ENCODE results near the gene SCYGR5. TPM values are rescaled to one million over a fixed set of nuclear protein-coding genes. Genes with fewer than 3 reads are reported as not detected.
"Not testable (repeated sequence)": the region's sequence is repeated elsewhere in the genome, so short reads cannot be mapped to it uniquely, and the experiment has no call there.

Gene SCYGR5, protein sequence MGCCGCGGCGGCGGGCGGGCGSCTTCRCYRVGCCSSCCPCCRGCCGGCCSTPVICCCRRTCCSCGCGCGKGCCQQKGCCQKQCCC
- polyA plus RNA-seq (2013, experiment 1 of 2; ENCODE audit: insufficient read length), result not detected
- not detected for polyA plus RNA-seq (2013, experiment 2 of 2; ENCODE audit: insufficient read length)

DNA sequence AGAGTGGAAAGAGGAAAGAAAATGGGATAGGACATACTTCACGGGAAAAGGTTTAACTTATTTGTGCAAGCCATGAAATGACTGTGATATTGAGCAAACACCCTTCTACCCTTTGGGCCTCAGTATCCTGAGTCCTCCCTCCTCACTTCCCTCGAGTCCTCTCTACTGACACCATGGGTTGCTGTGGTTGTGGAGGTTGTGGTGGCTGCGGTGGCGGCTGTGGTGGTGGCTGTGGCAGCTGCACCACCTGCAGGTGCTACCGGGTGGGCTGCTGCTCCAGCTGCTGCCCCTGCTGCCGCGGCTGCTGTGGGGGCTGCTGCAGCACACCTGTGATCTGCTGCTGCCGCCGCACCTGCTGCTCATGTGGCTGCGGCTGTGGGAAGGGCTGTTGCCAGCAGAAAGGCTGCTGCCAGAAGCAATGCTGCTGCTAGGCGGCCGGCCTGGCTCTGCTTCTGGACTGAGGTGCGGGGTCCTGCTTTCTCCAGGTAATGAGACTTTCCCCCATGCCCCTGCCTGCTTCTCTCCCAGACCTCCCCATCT lies at the start of gene SCYGR5:
SCYGR5 (plus strand) TSS at position 174 of the 540 bp plus-strand sequence; CDS start at position 174, 0 bp downstream.
- DNase-seq, result not testable (repeated sequence)

DNA sequence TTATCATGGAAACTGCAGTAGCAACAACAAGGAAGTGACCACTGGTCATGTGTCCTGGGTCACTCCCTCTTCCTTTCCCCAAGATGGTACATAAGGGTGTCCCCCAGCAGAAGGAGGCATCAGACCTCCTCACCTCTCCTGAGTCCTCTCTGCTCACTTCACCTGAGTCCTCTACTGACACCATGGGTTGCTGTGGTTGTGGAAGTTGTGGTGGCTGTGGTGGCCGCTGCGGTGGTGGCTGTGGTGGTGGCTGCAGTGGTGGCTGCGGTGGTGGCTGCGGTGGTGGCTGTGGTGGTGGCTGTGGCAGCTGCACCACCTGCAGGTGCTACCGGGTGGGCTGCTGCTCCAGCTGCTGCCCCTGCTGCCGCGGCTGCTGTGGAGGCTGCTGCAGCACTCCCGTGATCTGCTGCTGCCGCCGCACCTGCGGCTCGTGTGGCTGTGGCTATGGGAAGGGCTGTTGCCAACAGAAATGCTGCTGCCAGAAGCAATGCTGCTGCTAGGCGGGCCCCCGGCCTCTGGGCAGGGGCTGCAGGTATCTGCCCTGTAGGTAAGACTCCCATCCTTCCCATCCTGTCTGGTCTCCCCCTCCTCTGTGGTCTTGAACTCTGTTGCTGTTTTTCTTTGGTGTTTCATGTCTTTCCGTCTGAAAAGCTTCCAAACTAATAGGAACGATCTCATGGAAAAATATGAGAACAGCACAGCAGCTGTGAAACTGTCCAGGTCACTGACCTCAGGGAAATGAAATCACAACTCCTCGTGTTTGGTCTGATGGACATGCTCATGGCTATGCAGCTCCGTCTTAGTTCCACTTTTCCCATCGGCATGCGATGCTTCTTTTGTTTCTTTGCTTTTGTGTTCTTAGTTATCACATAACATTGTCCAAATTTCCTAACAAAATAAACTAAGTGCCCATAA lies 49.0 kb upstream of the SCYGR5 start, which contains the start of gene SCYGR4:
SCYGR4 (plus strand) TSS at position 183 of the 915 bp plus-strand sequence; CDS start at position 183, 0 bp downstream.
- no peak for DNase-seq

DNA sequence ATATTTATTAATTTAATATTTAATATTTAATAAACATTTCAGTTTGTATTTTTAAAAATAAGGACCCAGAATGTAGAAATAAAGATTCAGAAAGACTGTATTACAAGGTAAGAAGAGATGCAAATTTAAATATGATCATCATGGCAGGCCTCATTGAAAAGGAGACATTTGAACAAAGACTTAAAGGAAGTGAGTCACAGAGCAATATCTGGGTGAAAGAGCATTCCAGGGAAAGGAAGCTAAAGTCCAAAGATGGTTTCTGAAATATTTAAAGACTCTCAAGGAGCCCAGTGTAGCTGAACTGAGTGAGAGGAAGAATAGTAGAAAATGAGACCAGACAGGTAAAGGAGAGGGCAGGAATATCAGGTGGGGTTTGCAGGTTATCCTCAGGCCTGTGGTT lies 43.4 kb upstream of the SCYGR5 start:
- peak; percentile 62 for DNase-seq

DNA sequence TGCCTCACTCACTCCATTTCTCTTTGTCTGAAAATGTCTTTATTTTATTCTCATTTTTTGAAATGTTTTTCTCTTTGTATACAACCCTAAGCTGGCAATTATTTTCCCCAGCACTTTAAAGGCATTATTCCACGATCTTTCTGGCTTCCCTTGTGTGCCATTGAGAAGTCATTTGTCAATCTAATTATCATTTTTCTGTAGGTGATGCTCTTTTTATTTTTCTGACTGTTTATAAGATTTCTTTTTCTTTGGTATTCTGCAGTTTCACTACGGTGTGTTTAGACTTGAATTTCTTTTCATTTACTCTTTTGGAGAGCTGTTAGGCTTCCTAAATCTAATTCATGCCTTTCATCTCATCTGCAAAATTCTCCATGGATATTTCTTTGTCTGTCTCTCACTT lies 41.2 kb upstream of the SCYGR5 start:
- no peak for DNase-seq

DNA sequence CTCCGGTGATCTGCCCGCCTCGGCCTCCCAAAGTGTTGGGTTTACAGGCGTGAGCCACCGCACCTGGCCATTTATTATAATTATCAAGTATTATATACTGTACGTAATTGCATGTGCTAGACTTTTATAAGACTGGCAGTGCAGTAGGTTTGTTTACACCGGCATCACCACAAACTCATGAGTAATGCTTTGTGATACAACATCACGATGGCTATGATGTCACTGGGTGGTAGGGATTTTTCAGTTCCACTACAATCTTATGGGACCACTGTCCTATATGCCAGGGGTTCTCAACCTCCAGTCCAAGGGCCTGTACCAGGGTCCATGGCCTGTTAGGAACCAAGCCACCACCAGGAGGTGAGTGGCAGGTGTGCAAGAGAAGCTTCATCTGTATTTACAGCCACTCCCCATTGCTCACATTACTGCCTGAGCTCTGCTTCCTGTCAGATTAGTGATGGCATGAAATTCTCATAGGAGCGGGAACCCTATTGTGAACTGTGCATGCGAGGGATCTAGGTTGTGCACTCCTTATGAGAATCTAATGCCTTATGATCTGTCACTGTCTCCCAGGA lies 39.9 kb upstream of the SCYGR5 start:
- DNase-seq, result no peak

DNA sequence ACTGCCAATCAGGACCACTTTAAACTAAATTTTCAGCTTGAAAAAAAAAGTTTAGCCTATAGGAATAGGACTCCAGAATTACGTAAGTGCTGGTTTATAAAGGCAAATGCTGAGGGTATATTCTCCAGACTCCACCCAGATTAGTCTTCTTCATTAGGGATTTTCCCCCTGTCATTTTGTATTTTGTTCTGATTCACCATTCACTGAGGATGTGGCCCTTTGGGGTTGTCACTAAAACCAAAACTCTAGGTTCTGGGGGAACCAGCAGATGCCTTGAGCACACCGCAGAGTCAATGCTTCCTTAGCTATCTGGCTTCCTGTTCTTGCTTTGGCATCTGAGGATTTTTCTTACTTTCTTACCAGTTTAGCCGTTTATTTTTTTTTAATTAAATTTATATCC lies 38.8 kb upstream of the SCYGR5 start:
- DNase-seq, result no peak

DNA sequence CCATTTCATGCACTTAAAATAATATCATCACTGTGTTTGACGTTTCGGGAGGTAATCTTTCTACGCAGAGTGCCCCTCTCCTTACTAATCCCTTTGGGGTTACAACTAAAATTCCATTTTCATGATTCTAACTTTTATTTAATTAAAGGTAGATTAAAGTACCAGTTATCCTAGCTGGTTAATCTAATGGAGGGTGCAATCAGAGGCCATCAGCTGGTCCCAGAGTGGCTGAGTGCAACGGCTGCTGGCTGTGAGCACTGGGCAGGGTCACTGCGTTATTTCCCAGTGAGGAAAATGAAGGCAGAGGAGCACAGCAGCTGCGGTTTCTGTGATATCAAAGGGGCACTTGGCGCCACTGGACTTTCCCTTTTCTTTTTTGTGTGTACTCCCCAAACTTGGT lies 37.2 kb upstream of the SCYGR5 start:
- DNase-seq, result no peak

DNA sequence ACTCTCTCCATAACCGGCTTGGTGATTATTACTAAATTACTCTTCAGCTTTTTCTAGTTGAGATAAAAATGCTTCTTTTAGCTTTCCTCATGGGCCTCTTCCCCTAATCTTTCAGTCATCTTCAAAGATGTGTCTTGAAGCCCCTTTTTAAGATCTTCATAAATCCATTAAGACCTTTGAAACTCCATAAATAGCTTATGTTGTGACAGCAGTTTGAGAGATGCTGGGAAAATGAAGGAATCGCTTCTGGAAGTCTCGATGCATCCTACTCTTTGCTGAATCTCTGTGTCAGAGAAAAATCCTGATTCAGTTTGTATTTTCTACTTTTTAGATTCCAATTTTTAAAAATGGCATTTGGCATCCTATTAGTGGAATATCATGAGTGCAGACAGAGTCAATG lies 36.3 kb upstream of the SCYGR5 start:
- no peak for DNase-seq

DNA sequence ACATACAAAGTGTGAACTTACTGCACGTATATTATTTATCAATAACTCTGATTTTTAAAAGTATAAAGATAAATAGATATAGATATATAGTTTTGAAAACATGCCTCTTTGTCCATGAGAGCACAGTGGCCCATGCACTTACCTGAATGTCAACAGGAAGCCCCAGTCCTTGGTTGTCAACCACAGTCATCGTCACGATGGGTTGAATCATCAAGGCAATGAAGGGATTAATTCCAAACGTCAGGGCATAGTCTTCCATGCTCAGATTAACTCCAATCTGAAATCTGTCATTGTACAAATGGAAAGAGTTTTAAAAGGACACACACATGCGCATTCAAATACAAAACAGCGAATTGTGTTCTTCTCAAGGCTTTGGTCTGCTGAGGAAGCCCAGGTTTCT lies 33.8 kb upstream of the SCYGR5 start:
- no peak for DNase-seq

DNA sequence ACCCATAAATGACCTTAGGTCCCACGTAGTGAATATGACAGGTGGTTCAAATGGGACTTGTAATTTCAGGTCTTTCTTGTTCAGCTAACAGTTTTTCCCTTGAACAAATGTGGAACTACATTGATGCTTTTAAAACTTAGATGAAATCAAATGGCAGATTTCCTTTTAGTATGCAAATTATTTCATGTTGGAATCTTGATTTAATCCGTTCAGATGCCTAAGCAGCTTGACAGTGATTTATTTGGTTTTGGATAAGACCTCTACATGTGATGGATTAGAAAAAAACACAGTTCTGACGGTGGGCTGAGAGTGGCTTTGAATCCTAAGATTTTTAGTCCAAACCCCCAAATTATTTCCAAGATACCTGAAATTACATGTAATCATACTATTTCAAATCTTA lies 32.4 kb upstream of the SCYGR5 start:
- DNase-seq, result no peak

DNA sequence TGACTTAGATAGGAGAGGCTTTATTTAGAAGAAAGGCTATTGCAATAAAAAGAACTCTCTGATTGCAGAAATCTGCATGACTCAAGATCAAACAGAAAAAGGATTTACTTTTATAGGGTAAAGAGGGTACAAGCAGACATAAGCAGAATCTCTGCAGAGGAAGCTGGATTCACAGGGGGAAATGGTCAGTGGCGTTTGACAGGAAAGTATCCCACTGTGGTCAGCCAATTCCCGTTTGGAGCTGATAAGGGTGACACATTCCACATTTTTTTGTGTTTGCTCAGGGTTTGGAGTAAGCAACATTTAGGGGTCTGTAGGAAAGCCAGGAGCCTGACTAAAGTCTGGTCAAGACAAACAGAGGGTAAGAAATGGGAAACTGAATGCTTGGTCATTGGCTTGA lies 23.9 kb upstream of the SCYGR5 start:
- no peak for DNase-seq

DNA sequence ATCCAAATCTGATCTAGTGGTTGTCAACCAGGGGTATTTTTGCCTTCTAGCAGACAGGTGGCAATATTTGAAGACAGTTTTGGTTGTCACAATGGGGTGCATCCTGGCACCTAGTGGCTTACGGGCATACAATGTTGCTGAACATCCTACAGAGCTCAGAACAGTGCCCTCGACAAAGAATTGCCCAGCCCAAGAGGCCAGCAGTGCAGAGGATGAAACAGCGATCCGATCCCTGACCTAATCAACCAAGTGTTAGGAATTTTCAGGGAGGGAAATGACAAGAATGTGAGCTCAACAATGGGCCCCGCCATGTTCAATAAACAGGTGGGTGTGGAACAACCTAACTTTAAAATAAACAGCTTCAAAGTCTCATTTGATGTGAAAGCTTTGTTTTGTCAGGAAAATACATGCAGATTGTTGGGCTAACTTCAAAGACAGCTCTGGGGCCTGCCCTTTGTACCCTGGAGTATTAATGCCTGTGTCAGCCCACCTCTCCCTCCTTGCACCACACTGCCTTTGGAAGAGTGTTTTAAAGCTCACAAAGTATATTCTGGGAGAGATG lies 22.5 kb upstream of the SCYGR5 start:
- DNase-seq, result no peak

DNA sequence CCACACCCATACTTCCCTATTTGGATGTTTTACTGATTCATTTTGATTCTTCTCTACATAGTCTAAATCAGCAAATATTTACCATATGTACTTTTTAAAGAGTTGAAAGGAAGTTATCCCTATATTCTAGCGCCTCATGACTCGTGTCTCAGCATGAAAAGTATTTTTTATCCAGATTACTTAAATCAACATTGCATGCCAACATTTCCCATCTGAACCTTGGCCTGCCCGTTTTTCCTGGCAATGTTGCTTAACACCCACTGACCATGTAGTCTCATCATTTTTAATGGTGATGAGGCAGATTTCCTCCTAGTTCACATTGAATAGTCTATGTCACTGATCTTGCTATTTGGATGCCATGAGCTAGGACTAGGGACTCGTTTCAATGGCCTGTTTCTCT lies 13.2 kb upstream of the SCYGR5 start:
- DNase-seq, result peak; percentile 14

DNA sequence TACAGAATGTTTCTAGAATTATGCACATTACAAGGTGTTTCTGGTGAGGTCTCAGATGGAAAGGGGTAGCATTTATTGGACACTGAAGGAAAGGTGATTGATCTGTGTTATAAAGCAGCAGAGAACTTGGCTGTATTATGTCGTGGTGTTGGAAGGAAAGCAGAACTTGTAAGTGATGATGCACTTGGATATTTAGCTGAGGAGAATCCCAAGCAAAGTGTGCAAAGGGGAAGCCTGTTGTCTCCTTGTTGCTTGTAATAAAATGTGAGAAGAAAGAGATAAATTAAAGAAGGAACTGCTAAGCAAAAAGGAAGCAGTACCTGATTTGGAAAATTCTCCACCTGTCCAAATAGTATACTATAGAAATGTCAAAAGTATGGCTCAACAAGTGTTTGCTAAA lies 12.2 kb upstream of the SCYGR5 start:
- no peak for DNase-seq

DNA sequence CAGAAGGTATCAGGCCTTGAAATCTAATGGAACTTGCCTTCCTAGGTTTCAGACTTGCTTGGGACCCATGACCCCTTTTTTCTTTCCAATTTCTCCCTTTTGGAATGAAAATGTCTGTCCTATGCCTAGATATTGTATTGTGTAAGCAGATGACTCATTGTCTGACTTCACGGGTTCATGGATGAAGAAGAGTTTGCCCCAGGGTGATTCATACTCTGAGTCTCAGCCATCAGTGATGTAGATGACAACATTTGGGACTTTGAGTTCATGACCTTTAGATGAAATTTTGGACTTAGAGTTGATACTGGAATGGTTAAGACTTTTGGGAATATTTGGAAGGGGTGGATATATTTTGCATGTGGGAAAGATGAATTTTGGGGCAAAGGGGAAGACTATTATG lies 11.2 kb upstream of the SCYGR5 start:
- DNase-seq, result peak; percentile 80

DNA sequence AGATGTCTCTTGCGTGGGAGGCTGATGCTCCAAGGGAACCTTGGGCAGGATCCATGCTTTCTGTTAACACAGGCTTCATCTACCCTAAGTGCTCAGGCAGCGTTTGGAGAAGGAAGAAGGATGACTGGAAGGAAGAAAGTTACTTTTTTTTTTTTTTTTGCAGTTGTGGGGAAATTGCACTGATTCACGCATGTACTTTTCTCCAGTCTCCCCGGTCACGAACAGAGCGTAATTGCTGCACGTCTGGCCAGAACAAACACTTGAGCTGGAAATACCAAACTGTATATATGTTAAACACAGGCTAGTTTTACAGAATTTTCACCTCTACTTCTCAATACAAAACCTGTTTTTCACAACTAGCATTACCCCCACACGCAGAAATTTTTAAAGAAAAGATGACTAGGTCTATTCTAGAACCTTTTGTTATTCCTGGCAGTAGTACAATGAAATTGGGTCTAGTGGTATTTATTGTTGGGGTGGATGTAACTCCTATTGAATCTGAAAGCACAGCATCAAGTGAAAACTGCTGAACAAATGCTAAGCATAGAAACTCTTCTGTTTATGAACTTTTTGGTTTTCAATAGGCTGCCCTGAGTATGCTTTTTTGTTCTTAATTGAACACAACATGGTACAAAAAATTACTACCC lies 9.3 kb upstream of the SCYGR5 start:
- DNase-seq, result no peak

DNA sequence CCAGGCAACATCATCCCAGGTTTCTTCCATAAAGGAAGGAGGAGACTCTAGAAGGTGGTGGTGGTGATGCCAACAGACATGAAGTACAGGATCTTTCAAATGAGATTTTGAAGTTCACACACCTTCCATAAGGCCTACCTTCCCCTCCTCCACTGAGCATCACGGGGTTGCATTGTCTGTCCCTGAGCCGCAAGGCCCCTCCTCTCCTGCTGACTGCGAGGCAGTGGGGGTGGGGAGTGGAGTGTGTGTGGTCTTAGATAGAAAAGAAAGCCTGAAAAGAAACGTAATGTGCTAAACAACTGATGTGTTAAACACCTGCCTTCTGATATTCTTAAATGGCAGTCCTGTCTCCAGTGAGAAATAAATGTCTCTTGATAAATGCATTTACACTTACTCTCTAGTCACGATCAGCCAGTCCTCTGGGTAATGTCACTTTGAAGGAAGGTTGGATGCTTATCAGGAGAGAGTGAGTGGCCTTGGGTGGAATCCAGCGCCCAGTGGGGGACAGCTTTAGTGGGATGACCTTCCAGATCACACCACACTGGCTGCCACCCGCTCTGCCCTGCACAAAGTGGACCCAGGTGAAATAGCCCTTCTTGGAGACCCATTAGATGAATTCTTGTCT lies 5.5 kb upstream of the SCYGR5 start:
- no peak for DNase-seq

DNA sequence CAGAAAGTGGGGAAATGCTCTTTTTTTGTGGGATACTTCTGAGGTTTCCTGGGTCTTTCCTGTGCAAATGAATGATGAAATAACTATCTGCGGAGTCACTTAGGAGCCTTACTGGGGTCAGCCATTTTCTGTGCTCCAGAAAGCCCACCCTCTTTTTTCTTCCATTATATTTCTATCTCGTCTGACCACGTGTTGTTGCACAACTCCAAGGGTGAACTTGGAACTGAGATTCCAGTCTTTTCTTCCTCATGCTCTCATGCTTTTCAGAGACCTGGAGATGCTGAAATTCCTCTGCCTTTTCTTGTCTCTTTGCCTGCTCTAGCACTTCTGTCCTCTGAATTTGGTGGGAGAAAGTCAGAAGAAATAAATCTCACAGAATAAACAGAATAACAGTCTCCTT lies 4.8 kb upstream of the SCYGR5 start:
- DNase-seq, result no peak

DNA sequence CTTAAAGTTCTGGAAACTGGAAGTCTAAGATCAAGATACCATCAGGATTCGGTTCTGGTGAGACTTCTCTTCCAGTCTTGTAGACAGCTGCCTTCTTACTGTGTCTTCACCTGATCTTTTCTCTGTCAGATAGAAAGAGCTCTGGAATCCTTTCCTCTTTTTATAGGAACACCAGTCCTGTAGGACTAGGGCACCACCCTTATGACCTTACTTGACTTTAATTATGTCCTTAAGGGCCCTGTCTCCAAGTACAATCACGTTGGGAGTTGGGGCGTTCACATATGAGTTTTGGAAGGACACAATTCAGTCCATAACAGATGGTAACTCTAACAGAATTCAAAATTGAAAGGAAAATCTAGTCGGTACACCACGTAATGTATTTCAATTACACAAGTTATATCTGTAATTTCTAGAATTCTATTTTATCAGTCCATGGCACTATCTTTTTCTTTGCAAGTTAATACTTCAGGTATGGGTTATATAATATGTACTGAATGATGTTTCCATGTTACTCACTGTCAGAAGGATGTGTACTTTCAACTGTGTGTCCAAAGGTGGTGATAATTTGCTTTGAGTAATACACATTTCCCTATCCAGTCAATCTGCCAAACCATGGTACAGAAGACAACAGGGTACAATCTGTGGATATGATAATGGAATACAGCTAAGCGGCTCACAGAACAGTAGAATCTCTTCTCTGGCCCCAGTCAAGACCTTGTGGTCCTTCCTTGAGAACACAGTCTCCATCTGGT lies 1.2 kb upstream of the SCYGR5 start:
- DNase-seq, result no peak

DNA sequence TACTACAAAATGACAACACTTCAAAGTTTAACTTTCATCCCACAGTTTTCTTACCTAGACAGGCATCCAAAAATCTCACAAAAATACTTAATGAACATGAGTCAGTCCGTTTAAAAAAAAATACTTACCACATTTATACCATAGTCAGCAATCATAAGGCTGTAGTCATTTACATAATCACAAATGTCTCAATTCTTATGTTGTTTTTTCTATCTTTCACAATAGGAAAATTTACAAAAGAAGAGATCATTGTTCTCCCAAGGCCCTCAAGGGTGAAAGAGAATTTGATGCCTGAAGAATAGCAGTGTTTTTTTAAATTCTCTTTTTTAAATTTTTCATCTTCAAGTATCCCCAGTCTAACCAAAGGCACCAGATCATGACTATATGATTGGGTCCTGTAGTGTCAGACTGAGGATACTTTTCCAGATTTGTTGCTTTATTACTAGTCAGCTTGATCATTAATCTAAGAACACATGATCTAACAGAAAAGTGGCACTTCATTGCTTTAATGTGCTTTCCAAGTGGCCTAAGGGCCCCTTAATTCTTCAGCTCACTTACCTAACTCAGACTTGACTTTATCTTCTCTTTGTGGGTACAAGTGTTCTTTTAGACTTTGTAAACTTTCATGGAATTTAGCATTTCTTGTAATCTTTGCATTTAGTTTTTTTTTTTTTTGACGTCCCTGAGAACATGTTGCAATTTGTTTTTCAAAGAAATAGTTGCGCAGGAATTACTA lies 4.7 kb downstream of the SCYGR5 start:
- DNase-seq, result no peak

DNA sequence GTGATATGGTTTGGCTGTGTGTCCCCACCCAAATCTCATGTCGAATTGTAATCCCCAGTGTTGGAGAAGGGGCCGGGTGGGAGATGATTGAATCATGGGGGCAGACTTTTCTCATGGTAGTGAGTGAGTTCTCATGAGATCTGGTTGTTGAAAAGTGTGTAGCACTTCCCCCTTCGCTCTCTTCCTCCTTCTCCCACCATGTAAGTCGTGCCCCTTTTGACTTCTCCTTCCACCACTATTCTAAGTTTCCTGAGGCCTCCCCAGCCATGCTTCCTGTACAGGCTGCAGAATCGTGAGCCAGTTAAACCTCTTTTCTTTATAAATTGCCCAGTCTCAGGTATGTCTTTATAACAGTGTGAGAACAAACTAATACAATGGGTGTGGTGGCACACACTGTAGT lies 7.0 kb downstream of the SCYGR5 start:
- not testable (repeated sequence) for DNase-seq

Data from fibroblast of skin of abdomen (primary cell).